Measurements from ENCODE around the gene SLC37A2. TPM values are rescaled to one million over a fixed set of nuclear protein-coding genes. Genes with fewer than 3 reads are reported as not detected.

SLC37A2 gene
- total RNA-seq, 2 experiments from 2014 or later: 0.70 to 0.74 TPM

- no peak for TF ChIP-seq CTCF (IDR thresholded peaks at IDR 0.05)
- Mint-ChIP-seq H3K36me3 (ENCODE audit: low read depth) (no peaks in the 10 kb centered on the region), H3K4me3 (no peak overlapping the region), H3K4me1 (ENCODE audit: low read depth) (no peaks in the 10 kb centered on the region), H3K27ac (no peak overlapping the region), H3K9me3 (no peaks in the 10 kb centered on the region), H3K27me3 (no peaks in the 10 kb centered on the region)
- intact Hi-C loops (cut with micrococcal nuclease): no loop called here
- DNase-seq (no peak), ATAC-seq (no peak)
- POLR2A ChIA-PET: no interaction called here
- CTCF ChIA-PET: no interaction called here
Measured at GRCh38 chr11:125079878-125080530, 16.9 kb downstream of the SLC37A2 start.

GRCh38 chr11:125080531-125080911, 17.4 kb downstream of the SLC37A2 start:
- no peak for ATAC-seq
- CTCF ChIA-PET: no interaction called here
- Mint-ChIP-seq H3K9me3 (no peaks in the 10 kb centered on the region), H3K36me3 (ENCODE audit: low read depth) (no peaks in the 10 kb centered on the region), H3K27me3 (no peaks in the 10 kb centered on the region), H3K4me3 (no peak overlapping the region), H3K27ac (no peak overlapping the region), H3K4me1 (ENCODE audit: low read depth) (no peaks in the 10 kb centered on the region)
- no peak for DNase-seq
- intact Hi-C loops (cut with micrococcal nuclease): no loop called here
- TF ChIP-seq CTCF (IDR thresholded peaks at IDR 0.05): no peak
- POLR2A ChIA-PET: no interaction called here

- Mint-ChIP-seq H3K4me1 (ENCODE audit: low read depth) (no peaks in the 10 kb centered on the region), H3K9me3 (no peaks in the 10 kb centered on the region), H3K4me3 (no peak overlapping the region), H3K36me3 (ENCODE audit: low read depth) (no peaks in the 10 kb centered on the region), H3K27me3 (no peaks in the 10 kb centered on the region), H3K27ac (no peak overlapping the region)
- CTCF ChIA-PET: no interaction called here
- intact Hi-C loops (cut with micrococcal nuclease): no loop called here
- POLR2A ChIA-PET: no interaction called here
- no peak for TF ChIP-seq CTCF (IDR thresholded peaks at IDR 0.05)
- ATAC-seq (no peak), DNase-seq (no peak)
Measured at GRCh38 chr11:125081098-125081798, 18.1 kb downstream of the SLC37A2 start.

DNA sequence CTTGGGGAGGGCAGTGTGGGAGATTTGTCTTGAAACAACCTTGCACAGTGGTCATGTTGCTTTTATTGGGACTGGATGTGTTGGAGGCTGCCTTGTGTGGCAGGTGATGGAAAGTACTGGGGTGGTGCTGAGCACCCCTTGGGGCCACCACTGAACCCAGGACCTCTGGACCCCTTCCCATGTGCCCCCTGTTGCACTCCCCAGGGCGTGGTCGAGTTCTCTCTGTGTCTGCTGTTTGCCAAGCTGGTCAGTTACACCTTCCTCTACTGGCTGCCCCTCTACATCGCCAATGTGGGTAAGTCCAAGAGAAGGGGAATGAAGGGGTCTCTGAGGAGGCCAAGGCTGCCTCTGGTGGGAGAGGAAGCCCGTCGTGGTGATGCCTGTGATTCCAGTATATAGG, 18.9 kb downstream of the SLC37A2 start:
- ChIA-PET CTCF (no interaction called here), POLR2A (no interaction called here)
- no peak for DNase-seq
- intact Hi-C loops (cut with micrococcal nuclease): no loop called here
- ATAC-seq: no peak
- H3K27me3 Mint-ChIP-seq: no peaks in the 10 kb centered on the region
- no peak overlapping the region for H3K27ac Mint-ChIP-seq
- H3K36me3 Mint-ChIP-seq (ENCODE audit: low read depth): no peaks in the 10 kb centered on the region
- no peaks in the 10 kb centered on the region for H3K9me3 Mint-ChIP-seq
- no peaks in the 10 kb centered on the region for H3K4me1 Mint-ChIP-seq (ENCODE audit: low read depth)
- H3K4me3 Mint-ChIP-seq: no peak overlapping the region
- no peak for TF ChIP-seq CTCF (IDR thresholded peaks at IDR 0.05)

DNA sequence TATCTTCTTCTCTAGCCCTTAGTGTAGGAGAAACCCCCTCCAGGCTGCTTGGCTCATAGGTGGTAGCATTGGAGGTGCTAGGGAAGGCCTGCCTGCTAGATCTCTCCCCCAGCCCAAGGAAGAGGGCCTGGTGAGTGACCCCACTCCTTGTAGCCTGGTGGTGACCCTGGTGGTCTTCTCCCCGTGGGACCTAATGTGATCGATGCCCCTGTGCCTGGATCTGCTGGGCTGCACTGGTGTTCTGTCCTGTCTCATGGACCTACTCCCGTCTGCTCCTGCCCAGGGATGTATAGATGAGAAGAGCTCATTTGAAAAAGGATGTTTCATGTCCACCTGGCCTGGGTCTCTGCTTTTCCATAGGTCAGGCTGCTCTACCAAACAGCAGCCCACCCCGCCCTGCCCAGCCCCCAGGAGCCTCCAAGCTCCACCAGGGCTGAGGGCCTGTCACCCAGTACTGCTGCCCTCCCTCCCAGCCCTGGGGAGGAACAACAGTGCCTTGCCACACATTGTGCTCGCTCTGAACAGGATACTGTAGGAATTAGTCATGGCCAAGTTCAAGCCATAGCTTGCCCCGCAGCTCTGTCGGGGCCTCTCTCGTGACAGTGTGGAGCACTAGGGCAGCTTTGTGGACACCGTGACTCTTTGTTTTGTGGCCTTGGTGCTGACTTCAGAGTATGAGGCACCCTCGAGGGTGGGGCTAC, 19.7 kb downstream of the SLC37A2 start:
- no peak for DNase-seq
- ChIA-PET CTCF (interaction anchor here (1.3 kb wide), 1 partner anchor 119 kb away, joined by 3 read pairs; no protein-coding TSS in a partner anchor), POLR2A (no interaction called here)
- no peak for ATAC-seq
- Mint-ChIP-seq H3K27ac (no peak overlapping the region), H3K4me3 (no peak overlapping the region), H3K4me1 (ENCODE audit: low read depth) (no peaks in the 10 kb centered on the region), H3K36me3 (ENCODE audit: low read depth) (no peaks in the 10 kb centered on the region), H3K9me3 (no peaks in the 10 kb centered on the region), H3K27me3 (no peaks in the 10 kb centered on the region)
- TF ChIP-seq CTCF (IDR thresholded peaks at IDR 0.05): no peak
- intact Hi-C loops (cut with micrococcal nuclease): no loop called here

All from activated CD8-positive, alpha-beta T cell treated with anti-CD3 and anti-CD28 coated beads for 36 hours (primary cell).